ENCODE results near the gene P2RY6.
A peak's percentile ranks its signal among the peaks of the same experiment; 100 is the strongest.

Gene P2RY6

DNA sequence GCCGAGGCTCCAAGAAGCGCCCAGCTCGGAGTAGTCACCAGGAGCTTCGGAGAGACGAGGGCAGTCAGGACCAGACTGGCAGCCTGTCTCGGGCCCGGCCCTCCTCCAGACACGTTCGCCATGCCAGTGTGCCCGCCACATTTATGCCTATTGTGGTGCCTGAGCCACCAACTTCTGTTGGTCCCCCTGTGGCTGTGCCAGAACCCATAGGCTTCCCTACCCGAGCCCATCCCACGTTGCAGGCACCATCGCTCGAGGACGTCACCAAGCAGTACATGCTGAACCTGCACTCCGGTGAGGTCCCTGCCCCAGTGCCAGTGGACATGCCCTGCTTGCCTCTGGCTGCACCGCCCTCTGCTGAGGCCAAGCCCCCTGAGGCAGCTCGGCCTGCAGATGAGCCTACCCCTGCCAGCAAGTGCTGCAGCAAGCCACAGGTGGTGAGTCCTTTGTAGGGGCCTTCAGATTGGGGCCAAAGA, 39.3 kb downstream of the P2RY6 start:
- peak overlapping the region; percentile 65 to 91 for H3K9ac ChIP-seq (ENCODE audit: low read length in 2 of 2)
- H3K27me3 ChIP-seq (ENCODE audit: control insufficient read depth in 1 of 2, insufficient read depth in 2 of 2, low read length in 2 of 2) = no peaks in the 10 kb centered on the region
- H3K9me3 ChIP-seq (ENCODE audit: control insufficient read depth in 2 of 2, low read length in 2 of 2) = no peaks in the 10 kb centered on the region
- peaks cover 0 to 5% of the 10 kb centered on the region in 2 donors for H3K36me3 ChIP-seq (ENCODE audit: control insufficient read depth in 2 of 2, insufficient read depth in 2 of 2, low read length in 2 of 2)
- H3K4me3 ChIP-seq (ENCODE audit: low read length in 2 of 2) = peak overlapping the region; percentile 71 to 87
- peak overlapping the region; percentile 97 for H3K27ac ChIP-seq (ENCODE audit: low read length)
- H3K4me1 ChIP-seq (ENCODE audit: control insufficient read depth, insufficient read depth, low read length) = peaks cover 82% of the 10 kb centered on the region

DNA sequence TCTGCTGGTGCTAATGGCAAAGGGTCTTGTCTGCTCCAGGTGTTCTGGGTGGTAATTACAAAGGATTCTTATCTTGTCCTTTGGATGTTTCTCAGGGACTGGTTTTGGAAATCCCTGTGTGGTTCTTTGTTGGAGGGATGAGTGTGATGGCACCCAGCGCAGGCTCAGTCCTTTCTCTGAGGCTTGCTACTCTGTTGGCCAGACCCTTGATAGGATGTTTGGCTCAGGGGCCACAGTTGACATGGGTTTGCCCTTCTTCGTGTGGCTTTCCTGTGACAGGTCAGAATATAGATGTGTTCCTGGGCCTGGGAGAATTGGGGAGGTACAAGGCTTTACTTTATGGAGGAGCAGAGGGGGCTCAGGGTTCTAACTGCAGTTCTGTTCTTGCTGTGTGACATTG, 39.9 kb downstream of the P2RY6 start:
- Histone ChIP-seq H3K4me3 (ENCODE audit: low read length in 2 of 2) (peak overlapping the region; percentile 71 to 87), H3K36me3 (ENCODE audit: control insufficient read depth in 2 of 2, insufficient read depth in 2 of 2, low read length in 2 of 2) (peaks cover 0 to 5% of the 10 kb centered on the region in 2 donors), H3K27ac (ENCODE audit: low read length) (peak overlapping the region; percentile 97), H3K27me3 (ENCODE audit: control insufficient read depth in 1 of 2, insufficient read depth in 2 of 2, low read length in 2 of 2) (no peaks in the 10 kb centered on the region), H3K4me1 (ENCODE audit: control insufficient read depth, insufficient read depth, low read length) (peaks cover 82% of the 10 kb centered on the region), H3K9ac (ENCODE audit: low read length in 2 of 2) (peak overlapping the region; percentile 65 to 91), H3K9me3 (ENCODE audit: control insufficient read depth in 2 of 2, low read length in 2 of 2) (no peaks in the 10 kb centered on the region)

GRCh38 chr11:73312851-73313327, 40.8 kb downstream of the P2RY6 start:
- H3K27me3 ChIP-seq (ENCODE audit: control insufficient read depth in 1 of 2, insufficient read depth in 2 of 2, low read length in 2 of 2) = no peaks in the 10 kb centered on the region
- peak overlapping the region; percentile 71 to 87 for H3K4me3 ChIP-seq (ENCODE audit: low read length in 2 of 2)
- H3K27ac ChIP-seq (ENCODE audit: low read length) = peak overlapping the region; percentile 97
- H3K9me3 ChIP-seq (ENCODE audit: control insufficient read depth in 2 of 2, low read length in 2 of 2) = no peaks in the 10 kb centered on the region
- H3K36me3 ChIP-seq (ENCODE audit: control insufficient read depth in 2 of 2, insufficient read depth in 2 of 2, low read length in 2 of 2) = peaks cover 0 to 5% of the 10 kb centered on the region in 2 donors
- H3K9ac ChIP-seq (ENCODE audit: low read length in 2 of 2) = peak overlapping the region; percentile 65 to 91
- peaks cover 89% of the 10 kb centered on the region for H3K4me1 ChIP-seq (ENCODE audit: control insufficient read depth, insufficient read depth, low read length)

- H3K9me3 ChIP-seq (ENCODE audit: control insufficient read depth in 2 of 2, low read length in 2 of 2) = no peaks in the 10 kb centered on the region
- H3K4me1 ChIP-seq (ENCODE audit: control insufficient read depth, insufficient read depth, low read length) = peaks cover 94% of the 10 kb centered on the region
- H3K27me3 ChIP-seq (ENCODE audit: control insufficient read depth in 1 of 2, insufficient read depth in 2 of 2, low read length in 2 of 2) = no peaks in the 10 kb centered on the region
- peak overlapping the region; percentile 71 to 87 for H3K4me3 ChIP-seq (ENCODE audit: low read length in 2 of 2)
- peaks cover 0 to 5% of the 10 kb centered on the region in 2 donors for H3K36me3 ChIP-seq (ENCODE audit: control insufficient read depth in 2 of 2, insufficient read depth in 2 of 2, low read length in 2 of 2)
- H3K27ac ChIP-seq (ENCODE audit: low read length) = peak overlapping the region; percentile 97
- peak overlapping the region; percentile 65 to 91 for H3K9ac ChIP-seq (ENCODE audit: low read length in 2 of 2)
These were observed 41.5 kb downstream of the P2RY6 start for GRCh38 chr11:73313652-73314051.

GRCh38 chr11:73314117-73314961, 42.2 kb downstream of the P2RY6 start:
- H3K27ac ChIP-seq (ENCODE audit: low read length) = peak overlapping the region; percentile 97
- H3K4me1 ChIP-seq (ENCODE audit: control insufficient read depth, insufficient read depth, low read length) = peaks cover 98% of the 10 kb centered on the region
- no peaks in the 10 kb centered on the region for H3K27me3 ChIP-seq (ENCODE audit: control insufficient read depth in 1 of 2, insufficient read depth in 2 of 2, low read length in 2 of 2)
- H3K9ac ChIP-seq (ENCODE audit: low read length in 2 of 2) = peak overlapping the region; percentile 58 to 65
- H3K4me3 ChIP-seq (ENCODE audit: low read length in 2 of 2) = peak overlapping the region; percentile 71 to 87
- H3K36me3 ChIP-seq (ENCODE audit: control insufficient read depth in 2 of 2, insufficient read depth in 2 of 2, low read length in 2 of 2) = peaks cover 0 to 5% of the 10 kb centered on the region in 2 donors
- H3K9me3 ChIP-seq (ENCODE audit: control insufficient read depth in 2 of 2, low read length in 2 of 2) = no peaks in the 10 kb centered on the region

- Histone ChIP-seq H3K9me3 (ENCODE audit: control insufficient read depth in 2 of 2, low read length in 2 of 2) (no peaks in the 10 kb centered on the region), H3K27me3 (ENCODE audit: control insufficient read depth in 1 of 2, insufficient read depth in 2 of 2, low read length in 2 of 2) (no peaks in the 10 kb centered on the region), H3K4me1 (ENCODE audit: control insufficient read depth, insufficient read depth, low read length) (peaks cover 98% of the 10 kb centered on the region), H3K9ac (ENCODE audit: low read length in 2 of 2) (peak overlapping the region; percentile 58 to 69), H3K27ac (ENCODE audit: low read length) (peak overlapping the region; percentile 97), H3K4me3 (ENCODE audit: low read length in 2 of 2) (peak overlapping the region; percentile 41 to 87), H3K36me3 (ENCODE audit: control insufficient read depth in 2 of 2, insufficient read depth in 2 of 2, low read length in 2 of 2) (peaks cover 0 to 10% of the 10 kb centered on the region in 2 donors)
These were observed 43.3 kb downstream of the P2RY6 start for GRCh38 chr11:73315293-73316020.

DNA sequence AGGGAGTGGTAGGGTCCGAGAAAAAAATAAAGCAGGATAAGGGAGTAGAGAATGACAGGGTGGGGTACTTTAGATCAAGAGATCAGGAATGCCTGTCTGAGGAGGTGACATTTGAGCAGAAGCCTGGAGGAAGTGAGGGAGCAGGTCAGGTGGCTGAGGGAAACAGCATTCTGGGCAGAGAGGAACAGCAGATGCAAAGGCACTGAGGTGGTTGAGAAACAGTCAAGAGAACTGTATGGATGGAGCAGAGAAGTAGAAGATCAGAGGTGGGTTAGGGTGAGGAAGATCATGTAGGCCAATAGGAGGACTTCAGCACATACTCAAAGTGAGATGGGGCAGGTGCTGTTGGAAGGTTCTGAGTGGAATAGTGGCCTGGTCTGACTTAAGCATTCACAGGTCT, 44.3 kb downstream of the P2RY6 start:
- peak overlapping the region; percentile 41 to 60 for H3K4me3 ChIP-seq (ENCODE audit: low read length in 2 of 2)
- no peaks in the 10 kb centered on the region for H3K27me3 ChIP-seq (ENCODE audit: control insufficient read depth in 1 of 2, insufficient read depth in 2 of 2, low read length in 2 of 2)
- H3K27ac ChIP-seq (ENCODE audit: low read length) = peak overlapping the region; percentile 97
- no peaks in the 10 kb centered on the region for H3K9me3 ChIP-seq (ENCODE audit: control insufficient read depth in 2 of 2, low read length in 2 of 2)
- peaks cover 98% of the 10 kb centered on the region for H3K4me1 ChIP-seq (ENCODE audit: control insufficient read depth, insufficient read depth, low read length)
- peak overlapping the region; percentile 68 to 69 for H3K9ac ChIP-seq (ENCODE audit: low read length in 2 of 2)
- H3K36me3 ChIP-seq (ENCODE audit: control insufficient read depth in 2 of 2, insufficient read depth in 2 of 2, low read length in 2 of 2) = peaks cover 0 to 8% of the 10 kb centered on the region in 2 donors

GRCh38 chr11:73317373-73317772, 45.2 kb downstream of the P2RY6 start:
- Histone ChIP-seq H3K27me3 (ENCODE audit: control insufficient read depth in 1 of 2, insufficient read depth in 2 of 2, low read length in 2 of 2) (no peaks in the 10 kb centered on the region), H3K27ac (ENCODE audit: low read length) (peak overlapping the region; percentile 97), H3K36me3 (ENCODE audit: control insufficient read depth in 2 of 2, insufficient read depth in 2 of 2, low read length in 2 of 2) (peaks cover 0 to 5% of the 10 kb centered on the region in 2 donors), H3K4me3 (ENCODE audit: low read length in 2 of 2) (peak overlapping the region; percentile 41 to 60), H3K9me3 (ENCODE audit: control insufficient read depth in 2 of 2, low read length in 2 of 2) (no peaks in the 10 kb centered on the region), H3K9ac (ENCODE audit: low read length in 2 of 2) (peak overlapping the region; percentile 68 to 69), H3K4me1 (ENCODE audit: control insufficient read depth, insufficient read depth, low read length) (peaks cover 98% of the 10 kb centered on the region)

GRCh38 chr11:73317803-73318202, 45.7 kb downstream of the P2RY6 start:
- Histone ChIP-seq H3K27me3 (ENCODE audit: control insufficient read depth in 1 of 2, insufficient read depth in 2 of 2, low read length in 2 of 2) (no peaks in the 10 kb centered on the region), H3K4me3 (ENCODE audit: low read length in 2 of 2) (peak overlapping the region; percentile 1 to 60), H3K36me3 (ENCODE audit: control insufficient read depth in 2 of 2, insufficient read depth in 2 of 2, low read length in 2 of 2) (peaks cover 0 to 5% of the 10 kb centered on the region in 2 donors), H3K4me1 (ENCODE audit: control insufficient read depth, insufficient read depth, low read length) (peaks cover 98% of the 10 kb centered on the region), H3K9ac (ENCODE audit: low read length in 2 of 2) (peak overlapping the region; percentile 68 to 69), H3K27ac (ENCODE audit: low read length) (peak overlapping the region; percentile 97), H3K9me3 (ENCODE audit: control insufficient read depth in 2 of 2, low read length in 2 of 2) (no peaks in the 10 kb centered on the region)

DNA sequence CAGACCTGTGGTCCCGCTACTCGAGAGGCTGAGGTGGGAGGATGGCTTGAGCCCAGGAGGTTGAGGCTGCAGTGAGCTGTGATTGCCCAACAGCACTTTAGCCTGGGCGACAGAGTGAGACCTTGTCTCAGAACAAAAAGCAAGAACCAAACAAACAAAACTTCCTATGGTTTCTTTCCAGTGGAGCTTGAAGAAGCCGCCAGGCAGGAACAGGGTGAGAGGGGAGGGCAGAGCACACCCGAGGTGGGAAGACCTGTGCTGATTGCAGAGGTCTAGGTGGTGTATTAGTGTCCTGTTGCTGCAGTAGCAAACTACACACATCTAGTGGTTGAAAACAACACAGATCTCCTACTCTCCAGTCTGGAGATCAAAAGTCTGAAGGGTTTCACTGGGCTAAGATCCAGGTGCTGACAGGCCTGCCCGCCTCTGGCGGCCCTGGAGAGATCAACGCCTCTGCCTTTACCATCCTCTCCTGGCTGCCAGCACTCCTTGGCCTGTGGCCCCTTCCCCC, 46.4 kb downstream of the P2RY6 start:
- H3K4me3 ChIP-seq (ENCODE audit: low read length in 2 of 2) = peak overlapping the region; percentile 1 to 47
- peak overlapping the region; percentile 42 to 69 for H3K9ac ChIP-seq (ENCODE audit: low read length in 2 of 2)
- H3K4me1 ChIP-seq (ENCODE audit: control insufficient read depth, insufficient read depth, low read length) = peaks cover 98% of the 10 kb centered on the region
- H3K27me3 ChIP-seq (ENCODE audit: control insufficient read depth in 1 of 2, insufficient read depth in 2 of 2, low read length in 2 of 2) = no peaks in the 10 kb centered on the region
- no peaks in the 10 kb centered on the region for H3K9me3 ChIP-seq (ENCODE audit: control insufficient read depth in 2 of 2, low read length in 2 of 2)
- peak overlapping the region; percentile 97 for H3K27ac ChIP-seq (ENCODE audit: low read length)
- H3K36me3 ChIP-seq (ENCODE audit: control insufficient read depth in 2 of 2, insufficient read depth in 2 of 2, low read length in 2 of 2) = peaks cover 0 to 5% of the 10 kb centered on the region in 2 donors

Measured in stomach smooth muscle (tissue), 2 donors.